Measurements from ENCODE around the gene ALDH1A3.

Gene ALDH1A3

DNA sequence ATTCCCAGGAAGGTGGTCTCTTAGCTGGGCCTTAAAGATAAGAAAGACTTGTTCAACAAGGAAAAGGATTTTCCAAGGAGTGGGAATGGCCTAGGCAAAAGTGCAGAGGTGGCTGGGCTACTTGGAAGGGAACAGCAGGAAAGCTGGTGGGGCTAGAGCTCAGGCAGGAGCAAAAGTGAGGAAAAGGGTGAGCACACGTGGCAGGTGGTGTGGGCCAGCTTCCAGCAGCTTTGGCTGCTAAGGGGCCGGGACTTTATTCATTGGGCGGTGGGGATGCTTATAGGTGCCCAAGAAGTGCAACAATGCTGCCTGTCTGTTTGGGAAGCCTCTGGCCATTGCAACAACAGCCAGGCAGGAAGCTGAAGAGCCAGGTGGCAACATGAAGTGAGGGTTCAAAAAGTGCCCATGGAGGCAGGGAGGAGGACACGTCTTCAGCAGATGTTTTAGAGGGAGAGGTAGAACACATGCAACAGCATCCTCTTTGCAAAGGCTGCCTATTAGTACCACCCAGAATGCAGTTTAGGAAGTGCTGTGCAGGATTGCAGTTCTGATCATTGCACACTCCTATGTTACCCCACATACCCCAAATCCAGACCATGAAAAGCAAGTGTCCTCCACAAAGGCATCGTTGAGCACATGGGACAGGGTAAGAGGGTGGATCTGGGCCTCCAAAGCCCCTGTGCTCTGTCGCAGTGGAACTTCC, 13.8 kb downstream of the ALDH1A3 start:
- DNase-seq (ENCODE audit: low spot score in 2 of 2) (no peak), ATAC-seq (replicated peaks; ENCODE audit: extremely low read depth, poor library complexity, severe bottlenecking) (no peak)
- Mint-ChIP-seq H3K9me3 (no peaks in the 10 kb centered on the region), H3K4me1 (no peaks in the 10 kb centered on the region), H3K27ac (ENCODE audit: low read depth) (no peak overlapping the region), H3K27me3 (peaks cover 73% of the 10 kb centered on the region), H3K36me3 (ENCODE audit: insufficient read depth) (peaks cover 3% of the 10 kb centered on the region), H3K4me3 (no peak overlapping the region)

DNA sequence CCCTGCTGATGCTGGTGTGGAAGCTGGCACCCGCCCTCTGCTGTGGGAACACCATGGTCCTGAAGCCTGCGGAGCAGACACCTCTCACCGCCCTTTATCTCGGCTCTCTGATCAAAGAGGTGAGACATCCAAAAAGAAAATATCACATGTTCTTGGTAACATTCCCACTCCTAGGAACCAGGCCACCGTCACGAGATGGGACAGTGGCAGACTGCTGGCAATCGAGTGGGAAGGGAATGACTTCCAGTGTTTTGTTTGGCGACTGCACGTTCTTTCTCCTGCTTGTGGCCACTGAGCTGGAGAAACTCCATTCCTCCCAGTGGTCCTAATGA, 14.3 kb downstream of the ALDH1A3 start:
- Mint-ChIP-seq H3K4me3 (no peak overlapping the region), H3K27me3 (peaks cover 75% of the 10 kb centered on the region), H3K9me3 (no peaks in the 10 kb centered on the region), H3K27ac (ENCODE audit: low read depth) (no peak overlapping the region), H3K36me3 (ENCODE audit: insufficient read depth) (peaks cover 3% of the 10 kb centered on the region), H3K4me1 (no peaks in the 10 kb centered on the region)
- ATAC-seq (replicated peaks; ENCODE audit: extremely low read depth, poor library complexity, severe bottlenecking) (no peak), DNase-seq (ENCODE audit: low spot score in 2 of 2) (no peak)

- no peak for ATAC-seq (replicated peaks; ENCODE audit: extremely low read depth, poor library complexity, severe bottlenecking)
These were observed 16.1 kb downstream of the ALDH1A3 start for GRCh38 chr15:100895721-100896120.

GRCh38 chr15:100897221-100898151, 17.9 kb downstream of the ALDH1A3 start:
- H3K36me3 Mint-ChIP-seq (ENCODE audit: insufficient read depth): peaks cover 3% of the 10 kb centered on the region
- H3K4me3 Mint-ChIP-seq: no peak overlapping the region
- peaks cover 65% of the 10 kb centered on the region for H3K27me3 Mint-ChIP-seq
- no peaks in the 10 kb centered on the region for H3K9me3 Mint-ChIP-seq
- DNase-seq (ENCODE audit: low spot score in 2 of 2) (no peak), ATAC-seq (replicated peaks; ENCODE audit: extremely low read depth, poor library complexity, severe bottlenecking) (no peak)
- H3K4me1 Mint-ChIP-seq: no peaks in the 10 kb centered on the region
- no peak overlapping the region for H3K27ac Mint-ChIP-seq (ENCODE audit: low read depth)

More at GRCh38 chr15:100895721-100896120, 16.1 kb downstream of the ALDH1A3 start:
- Mint-ChIP-seq H3K4me1 (no peaks in the 10 kb centered on the region), H3K27ac (ENCODE audit: low read depth) (no peak overlapping the region), H3K4me3 (no peak overlapping the region), H3K36me3 (ENCODE audit: insufficient read depth) (peaks cover 3% of the 10 kb centered on the region), H3K27me3 (peaks cover 66% of the 10 kb centered on the region), H3K9me3 (no peaks in the 10 kb centered on the region)
- no peak for DNase-seq (ENCODE audit: low spot score in 2 of 2)

GRCh38 chr15:100898152-100898490, 18.5 kb downstream of the ALDH1A3 start:
- Mint-ChIP-seq H3K9me3 (no peaks in the 10 kb centered on the region), H3K27ac (ENCODE audit: low read depth) (no peak overlapping the region), H3K4me1 (no peaks in the 10 kb centered on the region), H3K36me3 (ENCODE audit: insufficient read depth) (peaks cover 3% of the 10 kb centered on the region), H3K4me3 (no peak overlapping the region), H3K27me3 (peaks cover 65% of the 10 kb centered on the region)
- DNase-seq (ENCODE audit: low spot score in 2 of 2): no peak
- no peak for ATAC-seq (replicated peaks; ENCODE audit: extremely low read depth, poor library complexity, severe bottlenecking)

- no peak for DNase-seq (ENCODE audit: low spot score in 2 of 2)
- H3K36me3 Mint-ChIP-seq (ENCODE audit: insufficient read depth): peaks cover 3% of the 10 kb centered on the region
- no peak for ATAC-seq (replicated peaks; ENCODE audit: extremely low read depth, poor library complexity, severe bottlenecking)
- H3K4me3 Mint-ChIP-seq: no peak overlapping the region
- no peak overlapping the region for H3K27ac Mint-ChIP-seq (ENCODE audit: low read depth)
- no peaks in the 10 kb centered on the region for H3K9me3 Mint-ChIP-seq
- peaks cover 62% of the 10 kb centered on the region for H3K27me3 Mint-ChIP-seq
- H3K4me1 Mint-ChIP-seq: no peaks in the 10 kb centered on the region
These were observed 19.2 kb downstream of the ALDH1A3 start for GRCh38 chr15:100898661-100899462.

GRCh38 chr15:100899601-100900000, 20.0 kb downstream of the ALDH1A3 start:
- Mint-ChIP-seq H3K9me3 (no peaks in the 10 kb centered on the region), H3K36me3 (ENCODE audit: insufficient read depth) (peaks cover 3% of the 10 kb centered on the region), H3K4me1 (no peaks in the 10 kb centered on the region), H3K27me3 (peaks cover 60% of the 10 kb centered on the region), H3K27ac (ENCODE audit: low read depth) (no peak overlapping the region), H3K4me3 (no peak overlapping the region)
- no peak for ATAC-seq (replicated peaks; ENCODE audit: extremely low read depth, poor library complexity, severe bottlenecking)
- DNase-seq (ENCODE audit: low spot score in 2 of 2): no peak

DNA sequence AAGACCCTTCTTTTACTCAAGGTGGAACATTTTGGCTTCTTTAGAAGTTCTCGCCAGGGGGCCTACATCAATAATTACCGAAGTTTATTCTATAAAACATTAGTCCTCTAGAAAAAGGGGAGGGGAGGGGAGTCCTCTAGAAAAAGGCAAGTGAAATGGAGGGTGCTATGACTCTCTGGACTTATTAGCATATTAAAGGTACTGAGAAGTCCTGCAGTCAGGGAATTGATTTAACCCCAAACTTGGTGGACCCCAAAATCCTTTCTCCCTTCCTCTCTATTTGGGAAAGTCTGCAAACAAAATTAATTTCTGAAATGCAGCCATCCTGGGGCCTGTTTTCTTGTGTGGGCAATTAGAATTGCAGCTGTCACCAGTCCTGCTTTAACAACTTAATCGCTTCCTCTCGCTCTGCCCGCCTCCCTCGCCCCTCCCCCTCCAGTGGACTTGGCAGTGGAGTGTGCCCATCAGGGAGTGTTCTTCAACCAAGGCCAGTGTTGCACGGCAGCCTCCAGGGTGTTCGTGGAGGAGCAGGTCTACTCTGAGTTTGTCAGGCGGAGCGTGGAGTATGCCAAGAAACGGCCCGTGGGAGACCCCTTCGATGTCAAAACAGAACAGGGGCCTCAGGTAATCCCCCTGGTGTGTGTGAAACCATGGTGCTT, 20.6 kb downstream of the ALDH1A3 start:
- H3K4me1 Mint-ChIP-seq: no peaks in the 10 kb centered on the region
- no peaks in the 10 kb centered on the region for H3K9me3 Mint-ChIP-seq
- H3K27ac Mint-ChIP-seq (ENCODE audit: low read depth): no peak overlapping the region
- H3K36me3 Mint-ChIP-seq (ENCODE audit: insufficient read depth): peaks cover 3% of the 10 kb centered on the region
- H3K27me3 Mint-ChIP-seq: peaks cover 60% of the 10 kb centered on the region
- no peak for DNase-seq (ENCODE audit: low spot score in 2 of 2)
- no peak overlapping the region for H3K4me3 Mint-ChIP-seq
- no peak for ATAC-seq (replicated peaks; ENCODE audit: extremely low read depth, poor library complexity, severe bottlenecking)

- Mint-ChIP-seq H3K9me3 (no peaks in the 10 kb centered on the region), H3K36me3 (ENCODE audit: insufficient read depth) (peaks cover 3% of the 10 kb centered on the region), H3K27me3 (peaks cover 60% of the 10 kb centered on the region), H3K27ac (ENCODE audit: low read depth) (no peak overlapping the region), H3K4me1 (no peaks in the 10 kb centered on the region), H3K4me3 (no peak overlapping the region)
- no peak for ATAC-seq (replicated peaks; ENCODE audit: extremely low read depth, poor library complexity, severe bottlenecking)
- DNase-seq (ENCODE audit: low spot score in 2 of 2): no peak
These were observed 21.2 kb downstream of the ALDH1A3 start for GRCh38 chr15:100900795-100901169.

GRCh38 chr15:100901296-100901695, 21.7 kb downstream of the ALDH1A3 start:
- Mint-ChIP-seq H3K4me3 (no peak overlapping the region), H3K36me3 (ENCODE audit: insufficient read depth) (peaks cover 3% of the 10 kb centered on the region), H3K9me3 (no peaks in the 10 kb centered on the region), H3K4me1 (no peaks in the 10 kb centered on the region), H3K27me3 (peaks cover 60% of the 10 kb centered on the region), H3K27ac (ENCODE audit: low read depth) (no peak overlapping the region)
- DNase-seq (ENCODE audit: low spot score in 2 of 2) (no peak), ATAC-seq (replicated peaks; ENCODE audit: extremely low read depth, poor library complexity, severe bottlenecking) (no peak)

DNA sequence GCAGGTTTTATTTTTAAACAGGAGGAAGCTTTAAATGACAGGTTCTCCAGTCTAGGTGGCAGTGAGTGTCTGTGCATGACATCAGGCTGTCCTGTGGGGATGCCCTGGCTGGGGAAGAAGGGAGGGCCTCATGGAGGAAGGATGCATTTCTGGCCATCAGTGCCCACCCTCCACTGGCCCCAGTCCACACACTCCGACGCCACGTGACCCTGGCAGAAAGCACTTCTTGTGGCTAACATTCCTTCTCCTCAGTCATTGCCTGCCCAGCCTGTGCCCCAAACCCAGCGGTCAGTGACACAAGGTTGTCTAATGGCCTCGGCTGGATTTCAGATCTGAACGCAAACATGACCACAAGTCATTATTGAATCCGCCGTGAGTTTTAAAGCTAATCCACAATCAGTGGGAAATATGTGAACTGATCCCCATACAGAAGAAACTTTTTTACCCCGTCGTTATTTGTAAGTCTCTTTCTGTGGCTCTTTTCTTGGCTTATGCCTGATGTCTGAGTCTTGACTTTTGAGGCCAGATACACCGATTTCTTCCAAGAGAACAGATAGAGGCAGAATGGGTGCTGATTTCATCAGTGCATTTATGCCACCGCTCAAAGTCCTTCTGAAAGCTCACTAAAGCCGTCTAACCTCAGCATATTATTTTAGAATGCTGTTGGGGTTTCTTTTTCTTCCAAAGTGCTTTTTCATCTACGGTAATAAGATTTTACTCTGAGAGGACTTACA, 22.2 kb downstream of the ALDH1A3 start:
- Mint-ChIP-seq H3K36me3 (ENCODE audit: insufficient read depth) (peaks cover 3% of the 10 kb centered on the region), H3K4me1 (no peaks in the 10 kb centered on the region), H3K4me3 (no peak overlapping the region), H3K27ac (ENCODE audit: low read depth) (no peak overlapping the region), H3K9me3 (no peaks in the 10 kb centered on the region), H3K27me3 (peaks cover 64% of the 10 kb centered on the region)
- ATAC-seq (replicated peaks; ENCODE audit: extremely low read depth, poor library complexity, severe bottlenecking) (no peak), DNase-seq (ENCODE audit: low spot score in 2 of 2) (no peak)

Measured in central memory CD8-positive, alpha-beta T cell (primary cell).